Medulla oblongata (tissue), 1 donor: ENCODE measurements around the gene CH25H.

Experiments used
- DNase-seq: peaks from one replicate; pipeline ENCODE4 v3.0.0-alpha.2; 2015; ENCODE audit errors: extremely low spot score

Gene CH25H

GRCh38 chr10:89228962-89229361, 21.8 kb upstream of the CH25H start:
- no peak for DNase-seq

- peak; percentile 63 for DNase-seq
Observed at GRCh38 chr10:89228146-89228545, 21.0 kb upstream of the CH25H start.

GRCh38 chr10:89226891-89227290, 19.8 kb upstream of the CH25H start:
- no peak for DNase-seq

- peak; percentile 77 for DNase-seq
Observed at GRCh38 chr10:89224739-89225443, 17.8 kb upstream of the CH25H start.

- no peak for DNase-seq
Observed at GRCh38 chr10:89221919-89222318, 14.8 kb upstream of the CH25H start.

GRCh38 chr10:89219513-89220218, 12.5 kb upstream of the CH25H start:
- peak; percentile 80 for DNase-seq

GRCh38 chr10:89217057-89217990, 10.2 kb upstream of the CH25H start:
- DNase-seq: peak; percentile 84

- no peak for DNase-seq
Observed at GRCh38 chr10:89216056-89216455, 8.9 kb upstream of the CH25H start.

- DNase-seq: peak; percentile 84
Observed at GRCh38 chr10:89215511-89215910, 8.4 kb upstream of the CH25H start.

GRCh38 chr10:89214566-89215165, 7.5 kb upstream of the CH25H start:
- DNase-seq: no peak

GRCh38 chr10:89213191-89213808, 6.2 kb upstream of the CH25H start:
- peak; percentile 74 for DNase-seq

GRCh38 chr10:89210794-89211425, 3.8 kb upstream of the CH25H start:
- DNase-seq: no peak

- no peak for DNase-seq
Observed at GRCh38 chr10:89209718-89210117, 2.6 kb upstream of the CH25H start.

GRCh38 chr10:89207801-89208551, 859 bp upstream of the CH25H start:
- peak; percentile 43 for DNase-seq

- peak; percentile 58 for DNase-seq
Observed at GRCh38 chr10:89206402-89207180, 526 bp downstream of the CH25H start.

- no peak for DNase-seq
Observed at GRCh38 chr10:89204621-89205185, 2.4 kb downstream of the CH25H start.

GRCh38 chr10:89203237-89203636, 3.9 kb downstream of the CH25H start:
- DNase-seq: no peak

- no peak for DNase-seq
Observed at GRCh38 chr10:89202033-89202425, 5.1 kb downstream of the CH25H start.
